ENCODE results near the gene MT1F.
A peak's percentile ranks its signal among the peaks of the same experiment; 100 is the strongest.
"Not testable (repeated sequence)": the region's sequence is repeated elsewhere in the genome, so short reads cannot be mapped to it uniquely, and the experiment has no call there.

MT1F gene

GRCh38 chr16:56657555-56658326, at the start of gene MT1F:
TSS of gene MT1F (plus strand) at chr16:56657959. CDS start at chr16:56658059, 100 bp downstream.
- DNase-seq: peak; percentile 11

- peak; percentile 79 for DNase-seq
Observed at GRCh38 chr16:56608043-56608875, 49.5 kb upstream of the MT1F start, which contains the start of gene MT2A. TSS of gene MT2A (plus strand) at chr16:56608584. CDS start at chr16:56608656, 72 bp downstream.

GRCh38 chr16:56608876-56609462, 48.8 kb upstream of the MT1F start:
- no peak for DNase-seq

- DNase-seq: peak; percentile 32
Observed at GRCh38 chr16:56609463-56609921, 48.3 kb upstream of the MT1F start.

GRCh38 chr16:56610017-56610608, 47.6 kb upstream of the MT1F start:
- DNase-seq: peak; percentile 4

- DNase-seq: no peak
Observed at GRCh38 chr16:56610609-56611111, 47.1 kb upstream of the MT1F start.

- no peak for DNase-seq
Observed at GRCh38 chr16:56611281-56611833, 46.4 kb upstream of the MT1F start.

- no peak for DNase-seq
Observed at GRCh38 chr16:56613706-56614105, 44.1 kb upstream of the MT1F start.

GRCh38 chr16:56614549-56614991, 43.2 kb upstream of the MT1F start:
- DNase-seq: no peak

- no peak for DNase-seq
Observed at GRCh38 chr16:56615353-56615752, 42.4 kb upstream of the MT1F start.

GRCh38 chr16:56616608-56617211, 41.0 kb upstream of the MT1F start:
- no peak for DNase-seq

GRCh38 chr16:56617212-56618085, 40.3 kb upstream of the MT1F start:
- DNase-seq: no peak

- DNase-seq: no peak
Observed at GRCh38 chr16:56618138-56618537, 39.6 kb upstream of the MT1F start.

GRCh38 chr16:56620339-56620897, 37.3 kb upstream of the MT1F start:
- DNase-seq: no peak

GRCh38 chr16:56621665-56622445, 35.9 kb upstream of the MT1F start:
- not testable (repeated sequence) for DNase-seq

GRCh38 chr16:56623184-56623583, 34.6 kb upstream of the MT1F start:
- DNase-seq: not testable (repeated sequence)

- no peak for DNase-seq
Observed at GRCh38 chr16:56623637-56624036, 34.1 kb upstream of the MT1F start.

GRCh38 chr16:56625140-56625942, 32.4 kb upstream of the MT1F start, which contains the start of gene MT1E:
TSS of gene MT1E (plus strand) at chr16:56625781. CDS start at chr16:56625852, 71 bp downstream.
- DNase-seq: no peak

Data from NCI-H748 treated with DMSO at 0.1 percent for 48 hours (cell line).